WTC11 (cell line): ENCODE results near the gene TREML4. TPM values are rescaled to one million over a fixed set of nuclear protein-coding genes. Genes with fewer than 3 reads are reported as not detected.

ENCODE experiments used
- ATAC-seq: fragments of 200-7000 bp; cut with Tn5 transposase; 2 replicates; pipeline ENCODE4 v1.10.0; 2021; ENCODE audit warnings: mild to moderate bottlenecking, moderate library complexity
- CTCF ChIA-PET: fragments of 300-600 bp; sonication (Branson Sonifier 250); formaldehyde crosslinking; loops from one replicate; lab custom pipeline; 2021; ENCODE audit warnings: antibody characterized with exemption; lab: Charles Lee
- POLR2A ChIA-PET: fragments of 350-600 bp; sonication (Branson Sonifier 250); formaldehyde crosslinking; loops from one replicate; lab custom pipeline; 2021; ENCODE audit warnings: antibody characterized with exemption; lab: Charles Lee
- DNase-seq: peaks from one replicate; pipeline ENCODE4 v3.0.0; 2021; ENCODE audit warnings: low spot score
- H3K27ac Mint-ChIP-seq: 2 replicates; pipeline ENCODE4 v1.8.0; 2021; ENCODE audit warnings: mixed read lengths
- H3K27me3 Mint-ChIP-seq: 2 replicates; pipeline ENCODE4 v1.8.0; 2021; ENCODE audit warnings: low read depth, mild to moderate bottlenecking, moderate library complexity, mixed read lengths
- H3K36me3 Mint-ChIP-seq: 2 replicates; pipeline ENCODE4 v1.8.0; 2021; ENCODE audit warnings: mixed read lengths
- H3K4me1 Mint-ChIP-seq: 2 replicates; pipeline ENCODE4 v1.8.0; 2022; ENCODE audit warnings: mixed read lengths
- H3K4me3 Mint-ChIP-seq: 2 replicates; pipeline ENCODE4 v1.8.0; 2021; ENCODE audit warnings: mild to moderate bottlenecking, moderate library complexity, mixed read lengths
- H3K9me3 Mint-ChIP-seq: 2 replicates; pipeline ENCODE4 v1.8.0; 2021; ENCODE audit warnings: mixed read lengths
- CBFB ChIP-seq: sonication (generic); formaldehyde crosslinking; IDR thresholded peaks from 2 replicates; pipeline ENCODE4 v1.8.1; 2022; ENCODE audit warnings: mild to moderate bottlenecking, low read depth, missing genetic modification reagents
- FOXJ3 ChIP-seq: sonication (generic); formaldehyde crosslinking; IDR thresholded peaks from 2 replicates; pipeline ENCODE4 v1.9.0; 2021; ENCODE audit warnings: missing genetic modification reagents, mild to moderate bottlenecking, borderline replicate concordance
- GRHL2 ChIP-seq: fragments of 250-450 bp; sonication (Bioruptor Pico); IDR thresholded peaks from 2 replicates; pipeline ENCODE4 v1.8.0; 2022; ENCODE audit warnings: mild to moderate bottlenecking, moderate library complexity; ENCODE audit not compliant: insufficient replicate concordance, severe bottlenecking
- GTF2I ChIP-seq: fragments of 250-450 bp; sonication (Bioruptor Pico); conservative IDR thresholded peaks from 2 replicates; pipeline ENCODE4 v1.4.0; 2021; ENCODE audit warnings: mild to moderate bottlenecking
- JAZF1 ChIP-seq: fragments of 250-450 bp; sonication (Bioruptor Pico); IDR thresholded peaks from 2 replicates; pipeline ENCODE4 v1.9.0; 2021; ENCODE audit warnings: moderate library complexity, mild to moderate bottlenecking, inconsistent platforms
- MXD4 ChIP-seq: fragments of 250-450 bp; sonication (Bioruptor Pico); IDR thresholded peaks from 2 replicates; pipeline ENCODE4 v1.8.0; 2021; ENCODE audit warnings: mild to moderate bottlenecking, moderate library complexity, borderline replicate concordance
- NFATC4 ChIP-seq: fragments of 250-450 bp; sonication (Bioruptor Pico); IDR thresholded peaks from 2 replicates; pipeline ENCODE4 v1.9.0; 2021; ENCODE audit warnings: mild to moderate bottlenecking
- NR1H2 ChIP-seq: sonication (generic); formaldehyde crosslinking; IDR thresholded peaks from 2 replicates; pipeline ENCODE4 v1.9.0; 2021; ENCODE audit warnings: mild to moderate bottlenecking, moderate library complexity, missing genetic modification reagents
- NR2C2 ChIP-seq: sonication (generic); formaldehyde crosslinking; IDR thresholded peaks from 2 replicates; pipeline ENCODE4 v1.8.0; 2022; ENCODE audit warnings: mild to moderate bottlenecking, missing genetic modification reagents
- OVOL2 ChIP-seq: fragments of 250-450 bp; sonication (Bioruptor Pico); IDR thresholded peaks from 2 replicates; pipeline ENCODE4 v1.9.0; 2021; ENCODE audit warnings: mild to moderate bottlenecking, borderline replicate concordance
- TEAD1 ChIP-seq: sonication (generic); formaldehyde crosslinking; IDR thresholded peaks from 2 replicates; pipeline ENCODE4 v1.8.0; 2022; ENCODE audit warnings: mild to moderate bottlenecking, missing genetic modification reagents
- ZBTB21 ChIP-seq: sonication (generic); formaldehyde crosslinking; IDR thresholded peaks from 2 replicates; pipeline ENCODE4 v1.8.1; 2023; ENCODE audit warnings: mild to moderate bottlenecking, missing genetic modification reagents, borderline replicate concordance
- ZNF219 ChIP-seq: sonication (generic); formaldehyde crosslinking; IDR thresholded peaks from 2 replicates; pipeline ENCODE4 v1.8.0; 2023; ENCODE audit warnings: missing genetic modification reagents, mild to moderate bottlenecking, borderline replicate concordance
- ZNF232 ChIP-seq: sonication (generic); formaldehyde crosslinking; IDR thresholded peaks from 2 replicates; pipeline ENCODE4 v1.8.0; 2022; ENCODE audit warnings: mild to moderate bottlenecking, missing genetic modification reagents
- ZNF396 ChIP-seq: fragments of 250-450 bp; sonication (Bioruptor Pico); IDR thresholded peaks from 2 replicates; pipeline ENCODE4 v1.8.0; 2021; ENCODE audit warnings: mild to moderate bottlenecking, moderate library complexity, borderline replicate concordance
- ZNF423 ChIP-seq: fragments of 250-450 bp; sonication (Bioruptor Pico); IDR thresholded peaks from 2 replicates; pipeline ENCODE4 v2.1.2; 2022; ENCODE audit warnings: mild to moderate bottlenecking, moderate library complexity
- ZNF671 ChIP-seq: fragments of 250-450 bp; sonication (Bioruptor Pico); IDR thresholded peaks from 2 replicates; pipeline ENCODE4 v1.8.0; 2021; ENCODE audit warnings: mild to moderate bottlenecking
- total RNA-seq: library from RNA; stranded (reverse); gene quantifications from 3 replicates; pipeline ENCODE4 v1.2.3, GENCODE V29; 2021
- TF ChIP-seq, protein P1 (sequence below): sonication (generic); formaldehyde crosslinking; IDR thresholded peaks from 2 replicates; pipeline ENCODE4 v1.8.1; 2022; ENCODE audit warnings: mild to moderate bottlenecking, moderate library complexity, missing genetic modification reagents
- TF ChIP-seq, protein P2 (sequence below): sonication (generic); formaldehyde crosslinking; IDR thresholded peaks from 2 replicates; pipeline ENCODE4 v1.8.0; 2023; ENCODE audit warnings: missing genetic modification reagents, mild to moderate bottlenecking, borderline replicate concordance
- TF ChIP-seq, protein P3 (sequence below): sonication (generic); formaldehyde crosslinking; IDR thresholded peaks from 2 replicates; pipeline ENCODE4 v1.8.1; 2022; ENCODE audit warnings: low read depth, missing genetic modification reagents, borderline replicate concordance
- TF ChIP-seq, protein P4 (sequence below): sonication (generic); formaldehyde crosslinking; IDR thresholded peaks from 2 replicates; pipeline ENCODE4 v1.8.1; 2023; ENCODE audit warnings: mild to moderate bottlenecking, missing genetic modification reagents
- TF ChIP-seq, protein P5 (sequence below): sonication (generic); formaldehyde crosslinking; IDR thresholded peaks from 2 replicates; pipeline ENCODE4 v1.8.0; 2023; ENCODE audit warnings: mild to moderate bottlenecking, missing genetic modification reagents
- TF ChIP-seq, protein P6 (sequence below): sonication (generic); formaldehyde crosslinking; IDR thresholded peaks from 2 replicates; pipeline ENCODE4 v1.8.0; 2022; ENCODE audit warnings: mild to moderate bottlenecking, missing genetic modification reagents
- TF ChIP-seq, protein P7 (sequence below): sonication (generic); formaldehyde crosslinking; IDR thresholded peaks from 2 replicates; pipeline ENCODE4 v1.8.1; 2023; ENCODE audit warnings: mild to moderate bottlenecking, missing genetic modification reagents, moderate library complexity

Gene TREML4
- total RNA-seq, 1 experiment from 2014 or later = not detected

DNA sequence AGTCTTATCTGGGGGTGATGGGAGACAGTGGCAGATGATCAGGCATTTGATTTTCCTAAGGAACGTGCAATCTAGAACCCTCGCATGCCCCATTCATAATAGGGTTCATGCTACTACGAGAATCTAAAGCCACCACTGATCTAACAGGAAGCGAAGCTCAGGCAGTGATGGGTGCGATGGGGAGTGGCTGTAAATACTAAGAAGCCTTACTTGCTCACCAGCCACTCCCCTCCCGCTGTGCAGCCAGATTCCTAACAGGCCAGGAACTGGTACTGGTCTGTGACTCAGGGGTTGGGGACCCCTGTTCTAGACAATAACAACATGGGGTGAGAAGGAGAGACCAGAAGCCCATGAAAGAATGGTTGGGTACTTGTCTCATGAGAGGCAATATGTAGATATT, 4.5 kb downstream of the TREML4 start:
- POLR2A ChIA-PET = no interaction called here
- H3K36me3 Mint-ChIP-seq = no peaks in the 10 kb centered on the region
- peaks cover 18% of the 10 kb centered on the region for H3K4me1 Mint-ChIP-seq
- H3K27me3 Mint-ChIP-seq = peaks cover 6% of the 10 kb centered on the region
- DNase-seq (no peak), ATAC-seq (no peak)
- CTCF ChIA-PET = no interaction called here
- no peaks in the 10 kb centered on the region for H3K9me3 Mint-ChIP-seq
- H3K27ac Mint-ChIP-seq = no peak overlapping the region
- no peak overlapping the region for H3K4me3 Mint-ChIP-seq
- TF ChIP-seq JAZF1 (no peak), ZBTB21 (CRISPR knock-in tag) (no peak), ZNF219 (CRISPR knock-in tag) (no peak), CBFB (CRISPR knock-in tag) (no peak), FOXJ3 (CRISPR knock-in tag) (no peak), MXD4 (CRISPR knock-in tag) (no peak), ZNF423 (CRISPR knock-in tag) (no peak), ZNF396 (no peak), GTF2I (no peak), NR2C2 (CRISPR knock-in tag) (no peak), TEAD1 (no peak), NFATC4 (CRISPR knock-in tag) (no peak), GRHL2 (CRISPR knock-in tag) (no peak), OVOL2 (CRISPR knock-in tag) (no peak), NR1H2 (no peak)
- TF ChIP-seq, protein P1, sequence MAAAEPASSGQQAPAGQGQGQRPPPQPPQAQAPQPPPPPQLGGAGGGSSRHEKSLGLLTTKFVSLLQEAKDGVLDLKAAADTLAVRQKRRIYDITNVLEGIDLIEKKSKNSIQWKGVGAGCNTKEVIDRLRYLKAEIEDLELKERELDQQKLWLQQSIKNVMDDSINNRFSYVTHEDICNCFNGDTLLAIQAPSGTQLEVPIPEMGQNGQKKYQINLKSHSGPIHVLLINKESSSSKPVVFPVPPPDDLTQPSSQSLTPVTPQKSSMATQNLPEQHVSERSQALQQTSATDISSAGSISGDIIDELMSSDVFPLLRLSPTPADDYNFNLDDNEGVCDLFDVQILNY (CRISPR knock-in tag) = no peak
- TF ChIP-seq, protein P2, sequence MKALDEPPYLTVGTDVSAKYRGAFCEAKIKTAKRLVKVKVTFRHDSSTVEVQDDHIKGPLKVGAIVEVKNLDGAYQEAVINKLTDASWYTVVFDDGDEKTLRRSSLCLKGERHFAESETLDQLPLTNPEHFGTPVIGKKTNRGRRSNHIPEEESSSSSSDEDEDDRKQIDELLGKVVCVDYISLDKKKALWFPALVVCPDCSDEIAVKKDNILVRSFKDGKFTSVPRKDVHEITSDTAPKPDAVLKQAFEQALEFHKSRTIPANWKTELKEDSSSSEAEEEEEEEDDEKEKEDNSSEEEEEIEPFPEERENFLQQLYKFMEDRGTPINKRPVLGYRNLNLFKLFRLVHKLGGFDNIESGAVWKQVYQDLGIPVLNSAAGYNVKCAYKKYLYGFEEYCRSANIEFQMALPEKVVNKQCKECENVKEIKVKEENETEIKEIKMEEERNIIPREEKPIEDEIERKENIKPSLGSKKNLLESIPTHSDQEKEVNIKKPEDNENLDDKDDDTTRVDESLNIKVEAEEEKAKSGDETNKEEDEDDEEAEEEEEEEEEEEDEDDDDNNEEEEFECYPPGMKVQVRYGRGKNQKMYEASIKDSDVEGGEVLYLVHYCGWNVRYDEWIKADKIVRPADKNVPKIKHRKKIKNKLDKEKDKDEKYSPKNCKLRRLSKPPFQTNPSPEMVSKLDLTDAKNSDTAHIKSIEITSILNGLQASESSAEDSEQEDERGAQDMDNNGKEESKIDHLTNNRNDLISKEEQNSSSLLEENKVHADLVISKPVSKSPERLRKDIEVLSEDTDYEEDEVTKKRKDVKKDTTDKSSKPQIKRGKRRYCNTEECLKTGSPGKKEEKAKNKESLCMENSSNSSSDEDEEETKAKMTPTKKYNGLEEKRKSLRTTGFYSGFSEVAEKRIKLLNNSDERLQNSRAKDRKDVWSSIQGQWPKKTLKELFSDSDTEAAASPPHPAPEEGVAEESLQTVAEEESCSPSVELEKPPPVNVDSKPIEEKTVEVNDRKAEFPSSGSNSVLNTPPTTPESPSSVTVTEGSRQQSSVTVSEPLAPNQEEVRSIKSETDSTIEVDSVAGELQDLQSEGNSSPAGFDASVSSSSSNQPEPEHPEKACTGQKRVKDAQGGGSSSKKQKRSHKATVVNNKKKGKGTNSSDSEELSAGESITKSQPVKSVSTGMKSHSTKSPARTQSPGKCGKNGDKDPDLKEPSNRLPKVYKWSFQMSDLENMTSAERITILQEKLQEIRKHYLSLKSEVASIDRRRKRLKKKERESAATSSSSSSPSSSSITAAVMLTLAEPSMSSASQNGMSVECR (CRISPR knock-in tag) = no peak
- TF ChIP-seq, protein P3, sequence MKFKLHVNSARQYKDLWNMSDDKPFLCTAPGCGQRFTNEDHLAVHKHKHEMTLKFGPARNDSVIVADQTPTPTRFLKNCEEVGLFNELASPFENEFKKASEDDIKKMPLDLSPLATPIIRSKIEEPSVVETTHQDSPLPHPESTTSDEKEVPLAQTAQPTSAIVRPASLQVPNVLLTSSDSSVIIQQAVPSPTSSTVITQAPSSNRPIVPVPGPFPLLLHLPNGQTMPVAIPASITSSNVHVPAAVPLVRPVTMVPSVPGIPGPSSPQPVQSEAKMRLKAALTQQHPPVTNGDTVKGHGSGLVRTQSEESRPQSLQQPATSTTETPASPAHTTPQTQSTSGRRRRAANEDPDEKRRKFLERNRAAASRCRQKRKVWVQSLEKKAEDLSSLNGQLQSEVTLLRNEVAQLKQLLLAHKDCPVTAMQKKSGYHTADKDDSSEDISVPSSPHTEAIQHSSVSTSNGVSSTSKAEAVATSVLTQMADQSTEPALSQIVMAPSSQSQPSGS (CRISPR knock-in tag) = no peak
- TF ChIP-seq, all 79 proteins: peak for 0

DNA sequence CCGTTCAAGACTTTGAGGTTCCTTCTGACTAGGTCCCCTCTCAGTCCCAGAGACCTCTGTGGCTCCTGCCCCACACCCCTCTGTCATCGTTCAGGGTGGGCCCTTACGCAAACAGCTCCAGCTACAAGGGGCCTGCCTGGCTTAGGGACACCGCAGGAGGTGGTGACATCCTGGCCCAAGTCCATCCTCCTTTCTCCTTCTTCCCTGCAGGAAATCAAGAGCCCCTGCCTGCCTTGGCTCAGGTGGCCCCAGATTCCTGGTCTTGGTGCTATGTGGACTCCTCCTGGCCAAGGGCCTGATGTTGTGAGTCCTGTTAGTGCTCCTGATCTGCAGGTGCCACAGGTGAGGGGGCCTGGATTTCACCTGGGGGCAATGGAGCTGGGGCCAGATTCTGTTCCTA, 8.1 kb downstream of the TREML4 start:
- H3K27ac Mint-ChIP-seq = no peak overlapping the region
- H3K27me3 Mint-ChIP-seq = peaks cover 22% of the 10 kb centered on the region
- ChIA-PET CTCF (interaction anchor here (1.2 to 1.4 kb wide), 2 partner anchors 45 to 98 kb away, joined by 3 to 5 read pairs; no protein-coding TSS in a partner anchor), POLR2A (no interaction called here)
- ATAC-seq (no peak), DNase-seq (no peak)
- no peaks in the 10 kb centered on the region for H3K36me3 Mint-ChIP-seq
- no peak overlapping the region for H3K4me3 Mint-ChIP-seq
- no peaks in the 10 kb centered on the region for H3K9me3 Mint-ChIP-seq
- peaks cover 14% of the 10 kb centered on the region for H3K4me1 Mint-ChIP-seq
- TF ChIP-seq NR1H2 = no peak
- TF ChIP-seq, protein P4, sequence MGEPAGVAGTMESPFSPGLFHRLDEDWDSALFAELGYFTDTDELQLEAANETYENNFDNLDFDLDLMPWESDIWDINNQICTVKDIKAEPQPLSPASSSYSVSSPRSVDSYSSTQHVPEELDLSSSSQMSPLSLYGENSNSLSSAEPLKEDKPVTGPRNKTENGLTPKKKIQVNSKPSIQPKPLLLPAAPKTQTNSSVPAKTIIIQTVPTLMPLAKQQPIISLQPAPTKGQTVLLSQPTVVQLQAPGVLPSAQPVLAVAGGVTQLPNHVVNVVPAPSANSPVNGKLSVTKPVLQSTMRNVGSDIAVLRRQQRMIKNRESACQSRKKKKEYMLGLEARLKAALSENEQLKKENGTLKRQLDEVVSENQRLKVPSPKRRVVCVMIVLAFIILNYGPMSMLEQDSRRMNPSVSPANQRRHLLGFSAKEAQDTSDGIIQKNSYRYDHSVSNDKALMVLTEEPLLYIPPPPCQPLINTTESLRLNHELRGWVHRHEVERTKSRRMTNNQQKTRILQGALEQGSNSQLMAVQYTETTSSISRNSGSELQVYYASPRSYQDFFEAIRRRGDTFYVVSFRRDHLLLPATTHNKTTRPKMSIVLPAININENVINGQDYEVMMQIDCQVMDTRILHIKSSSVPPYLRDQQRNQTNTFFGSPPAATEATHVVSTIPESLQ (CRISPR knock-in tag) = no peak
- TF ChIP-seq, protein P5, sequence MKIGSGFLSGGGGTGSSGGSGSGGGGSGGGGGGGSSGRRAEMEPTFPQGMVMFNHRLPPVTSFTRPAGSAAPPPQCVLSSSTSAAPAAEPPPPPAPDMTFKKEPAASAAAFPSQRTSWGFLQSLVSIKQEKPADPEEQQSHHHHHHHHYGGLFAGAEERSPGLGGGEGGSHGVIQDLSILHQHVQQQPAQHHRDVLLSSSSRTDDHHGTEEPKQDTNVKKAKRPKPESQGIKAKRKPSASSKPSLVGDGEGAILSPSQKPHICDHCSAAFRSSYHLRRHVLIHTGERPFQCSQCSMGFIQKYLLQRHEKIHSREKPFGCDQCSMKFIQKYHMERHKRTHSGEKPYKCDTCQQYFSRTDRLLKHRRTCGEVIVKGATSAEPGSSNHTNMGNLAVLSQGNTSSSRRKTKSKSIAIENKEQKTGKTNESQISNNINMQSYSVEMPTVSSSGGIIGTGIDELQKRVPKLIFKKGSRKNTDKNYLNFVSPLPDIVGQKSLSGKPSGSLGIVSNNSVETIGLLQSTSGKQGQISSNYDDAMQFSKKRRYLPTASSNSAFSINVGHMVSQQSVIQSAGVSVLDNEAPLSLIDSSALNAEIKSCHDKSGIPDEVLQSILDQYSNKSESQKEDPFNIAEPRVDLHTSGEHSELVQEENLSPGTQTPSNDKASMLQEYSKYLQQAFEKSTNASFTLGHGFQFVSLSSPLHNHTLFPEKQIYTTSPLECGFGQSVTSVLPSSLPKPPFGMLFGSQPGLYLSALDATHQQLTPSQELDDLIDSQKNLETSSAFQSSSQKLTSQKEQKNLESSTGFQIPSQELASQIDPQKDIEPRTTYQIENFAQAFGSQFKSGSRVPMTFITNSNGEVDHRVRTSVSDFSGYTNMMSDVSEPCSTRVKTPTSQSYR (CRISPR knock-in tag) = no peak
- TF ChIP-seq ZNF671 (CRISPR knock-in tag) = no peak
- TF ChIP-seq ZNF232 = no peak
- TF ChIP-seq ZNF423 (CRISPR knock-in tag) = no peak
- TF ChIP-seq NR2C2 (CRISPR knock-in tag) = no peak
- TF ChIP-seq, protein P6, sequence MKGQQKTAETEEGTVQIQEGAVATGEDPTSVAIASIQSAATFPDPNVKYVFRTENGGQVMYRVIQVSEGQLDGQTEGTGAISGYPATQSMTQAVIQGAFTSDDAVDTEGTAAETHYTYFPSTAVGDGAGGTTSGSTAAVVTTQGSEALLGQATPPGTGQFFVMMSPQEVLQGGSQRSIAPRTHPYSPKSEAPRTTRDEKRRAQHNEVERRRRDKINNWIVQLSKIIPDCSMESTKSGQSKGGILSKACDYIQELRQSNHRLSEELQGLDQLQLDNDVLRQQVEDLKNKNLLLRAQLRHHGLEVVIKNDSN (CRISPR knock-in tag) = no peak
- TF ChIP-seq, protein P7, sequence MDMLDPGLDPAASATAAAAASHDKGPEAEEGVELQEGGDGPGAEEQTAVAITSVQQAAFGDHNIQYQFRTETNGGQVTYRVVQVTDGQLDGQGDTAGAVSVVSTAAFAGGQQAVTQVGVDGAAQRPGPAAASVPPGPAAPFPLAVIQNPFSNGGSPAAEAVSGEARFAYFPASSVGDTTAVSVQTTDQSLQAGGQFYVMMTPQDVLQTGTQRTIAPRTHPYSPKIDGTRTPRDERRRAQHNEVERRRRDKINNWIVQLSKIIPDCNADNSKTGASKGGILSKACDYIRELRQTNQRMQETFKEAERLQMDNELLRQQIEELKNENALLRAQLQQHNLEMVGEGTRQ (CRISPR knock-in tag) = no peak
